ENCODE results near the gene PEF1. TPM values are rescaled to one million over a fixed set of nuclear protein-coding genes. Genes with fewer than 3 reads are reported as not detected.

Gene PEF1
- total and polyA plus RNA-seq, 2 of the 8 experiments (the other 6 are each of a cell fraction or from before 2014, with no cell fraction given): 35.2 to 69.2 TPM

- H2BK20ac ChIP-seq (ENCODE audit: low read length): no peak overlapping the region
- H4K91ac ChIP-seq (replicated peaks; ENCODE audit: insufficient read length, low read length): no peak overlapping the region
- no peak overlapping the region for H2AK5ac ChIP-seq (ENCODE audit: low read depth, low read length)
- no peak overlapping the region for H3K18ac ChIP-seq (ENCODE audit: extremely low read depth, low read length)
- H2BK5ac ChIP-seq (ENCODE audit: low read depth, low read length): no peak overlapping the region
- CTCF ChIA-PET (ENCODE audit: partially characterized antibody): interaction anchor here (1.1 to 2.9 kb wide), 4 partner anchors 9 to 60 kb away, joined by 3 to 11 read pairs (median 4); no protein-coding TSS in a partner anchor
- no peak overlapping the region for H3K4ac ChIP-seq (replicated peaks; ENCODE audit: insufficient read length, low read depth, low read length)
- no peaks in the 10 kb centered on the region for H3K23me2 ChIP-seq (ENCODE audit: low read depth, low read length)
- peaks cover 0 to 4% (median 0%) of the 10 kb centered on the region in 4 experiments; a peak in 1 of 7 replicates for H3K4me1 ChIP-seq (replicated peaks in 1 of 4; ENCODE audit: control insufficient read depth in 3 of 4, insufficient read depth in 4 of 4, low read length in 3 of 4)
- H3K9me3 ChIP-seq (ENCODE audit: insufficient read depth in 2 of 2, low read depth in 1 of 2, low read length in 1 of 2): no peaks in the 10 kb centered on the region
- no peak overlapping the region for H3K4me2 ChIP-seq (ENCODE audit: insufficient read depth in 1 of 2, low read depth in 2 of 2, low read length in 2 of 2)
- no peak overlapping the region for H3K14ac ChIP-seq (ENCODE audit: insufficient read length)
- no peak overlapping the region for H3K4me3 ChIP-seq (ENCODE audit: extremely low read depth in 1 of 4, insufficient read depth in 2 of 4, low read depth in 3 of 4, low read length in 4 of 4)
- H4K5ac ChIP-seq (ENCODE audit: insufficient read length, low read depth, low read length): no peak overlapping the region
- H2BK12ac ChIP-seq (ENCODE audit: low read depth, low read length): no peak overlapping the region
- no peak overlapping the region for H3K9ac ChIP-seq (replicated peaks in 1 of 4; ENCODE audit: extremely low read depth in 1 of 4, low read depth in 3 of 4, low read length in 3 of 4)
- 87% methylated on average over 11 of the region's 11 CpGs; no CpG with 5 or more reads in 1 of the 2 experiments for WGBS, 2 experiments (ENCODE audit: extremely low coverage in 1 of 2, insufficient coverage in 1 of 2, insufficient read length in 1 of 2, insufficient replicate concordance in 2 of 2, low coverage in 1 of 2, low lambda C conversion rate in 2 of 2, missing lambda C conversion rate in 1 of 2)
- DNase-seq (ENCODE audit: low read depth in 1 of 2, low spot score in 2 of 2) (no peak), FAIRE-seq (no peak)
- H2BK15ac ChIP-seq (ENCODE audit: low read length): no peak overlapping the region
- H3K56ac ChIP-seq (replicated peaks; ENCODE audit: insufficient read length, low read depth, low read length): no peak overlapping the region
- H2BK120ac ChIP-seq (replicated peaks; ENCODE audit: low read depth, low read length): no peak overlapping the region
- no peak overlapping the region for H3K27ac ChIP-seq (ENCODE audit: low read depth, low read length)
- H4K20me1 ChIP-seq (replicated peaks in 1 of 2; ENCODE audit: control insufficient read depth in 1 of 2, insufficient read depth in 2 of 2, low read length in 2 of 2): peaks cover 0 to 5% of the 10 kb centered on the region in 2 experiments
- POLR2A ChIA-PET (ENCODE audit: partially characterized antibody): interaction anchor here (0.6 to 2.1 kb wide), 4 partner anchors 11 to 19 kb away, joined by 3 to 7 read pairs (median 4); partner anchors contain the start of gene HCRTR1
- no peak overlapping the region for H3K23ac ChIP-seq (ENCODE audit: insufficient read length)
- H4K8ac ChIP-seq (ENCODE audit: extremely low read depth, insufficient read depth, low read length): no peak overlapping the region
- no peak overlapping the region for H2AFZ ChIP-seq (ENCODE audit: low read length)
- peaks cover 3 to 21% (median 11%) of the 10 kb centered on the region in 4 experiments; a peak in 7 of 8 replicates for H3K36me3 ChIP-seq (ENCODE audit: control insufficient read depth in 2 of 4, insufficient read depth in 4 of 4, low read length in 3 of 4)
- no peaks in the 10 kb centered on the region for H3K79me2 ChIP-seq (ENCODE audit: control insufficient read depth in 1 of 2, insufficient read depth in 2 of 2, low read length in 2 of 2)
- no peaks in the 10 kb centered on the region for H3K79me1 ChIP-seq (ENCODE audit: low read depth, low read length)
- no peaks in the 10 kb centered on the region for H3K27me3 ChIP-seq (replicated peaks in 1 of 4; ENCODE audit: control insufficient read depth in 3 of 4, extremely low read depth in 1 of 4, insufficient read depth in 3 of 4, low read length in 3 of 4)
- TF ChIP-seq BRCA1 (IDR thresholded peaks at IDR 0.05; ENCODE audit: low read depth, low read length): no peak
- no peak for TF ChIP-seq TAF7 (optimal IDR thresholded peaks at IDR 0.05; ENCODE audit: borderline replicate concordance, low read depth, low read length)
- no peak for TF ChIP-seq ATF3 (IDR thresholded peaks at IDR 0.05; ENCODE audit: insufficient read depth, low read depth, low read length)
- no peak for TF ChIP-seq SIX5 (IDR thresholded peaks at IDR 0.05; ENCODE audit: low read depth, low read length)
These were observed 16.6 kb downstream of the PEF1 start for GRCh38 chr1:31627930-31628559.
